GM23338 (cell line): ENCODE data around the gene MED16. TPM values are rescaled to one million over a fixed set of nuclear protein-coding genes. Genes with fewer than 3 reads are reported as not detected.

Source experiments
- ATAC-seq: fragments of 200-7000 bp; cut with Tn5 transposase; 3 replicates; pipeline ENCODE4 v1.9.1; 2020
- DNase-seq: peaks from one replicate; pipeline ENCODE4 v3.0.0-alpha.2; 2015; ENCODE audit warnings: low spot score
- H2AFZ ChIP-seq: fragments of 200-600 bp; sonication (generic); 2 replicates; pipeline ENCODE4 v1.8.0; 2016; ENCODE audit warnings: antibody characterized with exemption, mild to moderate bottlenecking, moderate library complexity
- H3F3A ChIP-seq: fragments of 200-600 bp; sonication (generic); replicated peaks from 2 replicates; pipeline ENCODE4 v1.8.0; 2017; ENCODE audit warnings: antibody characterized with exemption, mixed run types, low read depth
- H3K27ac ChIP-seq: fragments of 200-600 bp; sonication (generic); 2 replicates; pipeline ENCODE4 v1.6.1; 2016; ENCODE audit warnings: low read depth
- H3K27me3 ChIP-seq: fragments of 200-600 bp; sonication (generic); 2 replicates; pipeline ENCODE4 v1.8.0; 2016; ENCODE audit warnings: mild to moderate bottlenecking, mixed run types, moderate library complexity; ENCODE audit not compliant: insufficient read depth
- H3K36me3 ChIP-seq: fragments of 200-600 bp; sonication (generic); 2 replicates; pipeline ENCODE4 v1.8.0; 2016; ENCODE audit warnings: mild to moderate bottlenecking; ENCODE audit not compliant: insufficient read depth
- H3K4me1 ChIP-seq: fragments of 200-600 bp; sonication (generic); 2 replicates; pipeline ENCODE4 v1.8.0; 2016; ENCODE audit warnings: mild to moderate bottlenecking, moderate library complexity; ENCODE audit not compliant: insufficient read depth
- H3K4me2 ChIP-seq: fragments of 200-600 bp; sonication (generic); 2 replicates; pipeline ENCODE4 v1.7.1; 2017; ENCODE audit warnings: mixed run types
- H3K4me3 ChIP-seq: fragments of 200-600 bp; sonication (generic); 2 replicates; pipeline ENCODE4 v1.6.1; 2016; ENCODE audit warnings: mixed run types
- H3K79me2 ChIP-seq: fragments of 200-600 bp; sonication (generic); replicated peaks from 2 replicates; pipeline ENCODE4 v1.8.0; 2017; ENCODE audit warnings: mild to moderate bottlenecking; ENCODE audit not compliant: insufficient read depth
- H3K9me2 ChIP-seq: fragments of 200-600 bp; sonication (generic); 2 replicates; pipeline ENCODE4 v1.8.0; 2017; ENCODE audit not compliant: insufficient read depth
- H4K20me1 ChIP-seq: fragments of 200-600 bp; sonication (generic); replicated peaks from 2 replicates; pipeline ENCODE4 v1.8.0; 2017; ENCODE audit warnings: mild to moderate bottlenecking; ENCODE audit not compliant: insufficient read depth
- H3K27ac Mint-ChIP-seq: 2 replicates; pipeline ENCODE4 v1.8.0; 2020; ENCODE audit warnings: inconsistent platforms, mild to moderate bottlenecking, moderate library complexity, mixed read lengths
- H3K27me3 Mint-ChIP-seq: 3 replicates; pipeline ENCODE4 v1.8.0; 2022; ENCODE audit warnings: low read depth, mild to moderate bottlenecking, moderate library complexity, mixed read lengths, inconsistent platforms; ENCODE audit not compliant: insufficient read depth, poor library complexity
- H3K36me3 Mint-ChIP-seq: 3 replicates; pipeline ENCODE4 v1.8.0; 2021; ENCODE audit warnings: low read depth, mild to moderate bottlenecking, inconsistent platforms, moderate library complexity, mixed read lengths
- H3K4me1 Mint-ChIP-seq: 3 replicates; pipeline ENCODE4 v1.8.0; 2020; ENCODE audit warnings: mild to moderate bottlenecking, inconsistent platforms, mixed read lengths
- H3K4me3 Mint-ChIP-seq: 3 replicates; pipeline ENCODE4 v1.8.0; 2021; ENCODE audit warnings: moderate library complexity, mild to moderate bottlenecking, inconsistent platforms, mixed read lengths
- H3K9me3 Mint-ChIP-seq: 3 replicates; pipeline ENCODE4 v1.8.0; 2020; ENCODE audit warnings: moderate library complexity, mild to moderate bottlenecking, inconsistent platforms, mixed read lengths
- CREB1 ChIP-seq: fragments of 250-450 bp; sonication (Bioruptor Pico); IDR thresholded peaks from 2 replicates; pipeline ENCODE4 v1.5.0; 2020; ENCODE audit warnings: low read depth, mild to moderate bottlenecking, moderate library complexity
- EZH2 ChIP-seq: fragments of 200-600 bp; sonication (generic); IDR thresholded peaks from one replicate; pipeline ENCODE4 v1.8.0; 2017; ENCODE audit warnings: antibody characterized with exemption, mild to moderate bottlenecking, low read depth; ENCODE audit not compliant: unreplicated experiment
- EZH2phosphoT487 ChIP-seq: fragments of 200-600 bp; sonication (generic); IDR thresholded peaks from one replicate; pipeline ENCODE4 v1.8.1; 2018; ENCODE audit warnings: antibody characterized with exemption; ENCODE audit not compliant: unreplicated experiment
- JUNB ChIP-seq: IDR thresholded peaks from one replicate; pipeline ENCODE4 v1.6.1; 2016; ENCODE audit warnings: antibody characterized with exemption; ENCODE audit not compliant: unreplicated experiment
- NANOG ChIP-seq: IDR thresholded peaks from 2 replicates; pipeline ENCODE4 v1.6.1; 2016; ENCODE audit warnings: antibody characterized with exemption, borderline replicate concordance
- POLR2AphosphoS5 ChIP-seq: IDR thresholded peaks from 2 replicates; pipeline ENCODE4 v1.6.1; 2016; ENCODE audit warnings: antibody characterized with exemption, low read depth
- STAT1 ChIP-seq: IDR thresholded peaks from one replicate; pipeline ENCODE4 v1.6.1; 2016; ENCODE audit warnings: antibody characterized with exemption; ENCODE audit not compliant: unreplicated experiment
- ZNF114 ChIP-seq: fragments of 250-450 bp; sonication (Bioruptor Pico); IDR thresholded peaks from 2 replicates; pipeline ENCODE4 v1.5.0; 2020; ENCODE audit warnings: mild to moderate bottlenecking, moderate library complexity
- ZNF331 ChIP-seq: fragments of 250-450 bp; sonication (Bioruptor Pico); IDR thresholded peaks from 2 replicates; pipeline ENCODE4 v1.5.0; 2020; ENCODE audit warnings: low read depth, mild to moderate bottlenecking, moderate library complexity
- polyA plus RNA-seq: library from polyadenylated mRNA; unstranded; fragments of >200 nt; fragmentation: Nextera tagmentation; extraction: Ambion mirVana; gene quantifications from 2 replicates; pipeline ENCODE4 v1.2.1, GENCODE V29; 2016
- total RNA-seq: library from RNA; depleted of rRNA; stranded (reverse); fragments of >200 nt; shearing (Covaris generic); gene quantifications from 2 replicates; pipeline ENCODE4 v1.2.3, GENCODE V29; 2014
- TF ChIP-seq, protein P1 (sequence below): IDR thresholded peaks from one replicate; pipeline ENCODE4 v1.6.1; 2018; ENCODE audit warnings: antibody characterized with exemption; ENCODE audit not compliant: unreplicated experiment
- TF ChIP-seq, protein P2 (sequence below): fragments of 250-450 bp; sonication (Bioruptor Pico); IDR thresholded peaks from 2 replicates; pipeline ENCODE4 v1.5.0; 2020; ENCODE audit warnings: mild to moderate bottlenecking, moderate library complexity
- TF ChIP-seq, protein P3 (sequence below), 2 experiments: fragments of 200-600 bp in 1 of 2; sonication (generic) in 1 of 2; conservative IDR thresholded peaks; 2 replicates each; pipeline versions ENCODE4 v1.5.1 to v1.6.1; 2016 to 2017; ENCODE audit warnings: antibody characterized with exemption in 2 of 2, low read depth in 2 of 2, mild to moderate bottlenecking in 2 of 2, moderate library complexity in 1 of 2
- TF ChIP-seq, protein P4 (sequence below): IDR thresholded peaks from 2 replicates; pipeline ENCODE4 v1.6.1; 2016; ENCODE audit warnings: antibody characterized with exemption

MED16 gene
- total and polyA plus RNA-seq, 2 experiments from 2014 or later = 52.7 to 73.6 TPM

DNA sequence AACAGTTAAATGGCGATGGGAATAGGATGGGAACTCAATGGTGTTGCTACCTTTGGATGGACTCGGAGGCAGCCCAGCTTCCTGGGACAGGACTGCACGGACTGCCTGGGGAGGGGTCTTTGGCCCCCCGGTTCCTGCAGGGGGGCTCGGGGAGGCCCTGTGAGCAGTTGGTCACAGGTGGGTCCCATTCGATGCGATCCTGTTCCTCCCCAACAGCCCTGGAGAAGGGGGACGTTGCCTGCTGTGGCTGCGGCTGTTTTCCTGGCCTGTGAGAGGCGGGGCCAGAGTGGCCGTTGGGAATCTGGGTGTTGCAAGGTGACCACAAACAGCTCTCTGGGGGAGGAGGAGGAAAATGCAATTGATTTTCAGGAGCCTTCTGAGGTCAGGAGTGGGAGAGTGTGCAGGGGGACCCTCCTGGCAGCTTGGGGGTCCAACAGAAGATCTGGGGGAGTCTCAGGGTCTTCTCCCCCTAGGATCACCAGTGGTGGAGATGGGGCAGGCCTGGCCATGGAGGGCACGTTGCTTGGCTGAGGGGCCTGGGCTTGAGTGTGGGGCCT, 69.3 kb downstream of the MED16 start:
- H3K36me3 Mint-ChIP-seq = no peaks in the 10 kb centered on the region
- H3K27me3 Mint-ChIP-seq = peaks cover 10% of the 10 kb centered on the region
- Histone ChIP-seq H3K79me2 (peaks cover 17% of the 10 kb centered on the region), H3K27me3 (no peaks in the 10 kb centered on the region; the same call in 1 of the 2 replicates), H3K4me1 (peaks cover 9% of the 10 kb centered on the region; the same call in 1 of the 2 replicates), H2AFZ (no peak overlapping the region), H3K4me2 (peak overlapping the region; percentile 51; the same call in 1 of the 2 replicates), H3K36me3 (no peaks in the 10 kb centered on the region), H4K20me1 (peaks cover 4% of the 10 kb centered on the region), H3K9me2 (no peaks in the 10 kb centered on the region), H3K27ac (no peak overlapping the region), H3F3A (no peaks in the 10 kb centered on the region), H3K4me3 (no peak overlapping the region)
- H3K4me1 Mint-ChIP-seq = peaks cover 6% of the 10 kb centered on the region; the same call in 2 of the 3 replicates
- H3K27ac Mint-ChIP-seq = no peak overlapping the region
- ATAC-seq (peak; percentile 11; the same call in 2 of the 3 replicates), DNase-seq (no peak)
- H3K9me3 Mint-ChIP-seq = no peaks in the 10 kb centered on the region
- no peak for TF ChIP-seq ZNF114 (CRISPR knock-in tag)
- no peak for TF ChIP-seq JUNB
- TF ChIP-seq EZH2 = no peak
- TF ChIP-seq, protein P1, sequence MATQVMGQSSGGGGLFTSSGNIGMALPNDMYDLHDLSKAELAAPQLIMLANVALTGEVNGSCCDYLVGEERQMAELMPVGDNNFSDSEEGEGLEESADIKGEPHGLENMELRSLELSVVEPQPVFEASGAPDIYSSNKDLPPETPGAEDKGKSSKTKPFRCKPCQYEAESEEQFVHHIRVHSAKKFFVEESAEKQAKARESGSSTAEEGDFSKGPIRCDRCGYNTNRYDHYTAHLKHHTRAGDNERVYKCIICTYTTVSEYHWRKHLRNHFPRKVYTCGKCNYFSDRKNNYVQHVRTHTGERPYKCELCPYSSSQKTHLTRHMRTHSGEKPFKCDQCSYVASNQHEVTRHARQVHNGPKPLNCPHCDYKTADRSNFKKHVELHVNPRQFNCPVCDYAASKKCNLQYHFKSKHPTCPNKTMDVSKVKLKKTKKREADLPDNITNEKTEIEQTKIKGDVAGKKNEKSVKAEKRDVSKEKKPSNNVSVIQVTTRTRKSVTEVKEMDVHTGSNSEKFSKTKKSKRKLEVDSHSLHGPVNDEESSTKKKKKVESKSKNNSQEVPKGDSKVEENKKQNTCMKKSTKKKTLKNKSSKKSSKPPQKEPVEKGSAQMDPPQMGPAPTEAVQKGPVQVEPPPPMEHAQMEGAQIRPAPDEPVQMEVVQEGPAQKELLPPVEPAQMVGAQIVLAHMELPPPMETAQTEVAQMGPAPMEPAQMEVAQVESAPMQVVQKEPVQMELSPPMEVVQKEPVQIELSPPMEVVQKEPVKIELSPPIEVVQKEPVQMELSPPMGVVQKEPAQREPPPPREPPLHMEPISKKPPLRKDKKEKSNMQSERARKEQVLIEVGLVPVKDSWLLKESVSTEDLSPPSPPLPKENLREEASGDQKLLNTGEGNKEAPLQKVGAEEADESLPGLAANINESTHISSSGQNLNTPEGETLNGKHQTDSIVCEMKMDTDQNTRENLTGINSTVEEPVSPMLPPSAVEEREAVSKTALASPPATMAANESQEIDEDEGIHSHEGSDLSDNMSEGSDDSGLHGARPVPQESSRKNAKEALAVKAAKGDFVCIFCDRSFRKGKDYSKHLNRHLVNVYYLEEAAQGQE = no peak
- TF ChIP-seq, protein P2, sequence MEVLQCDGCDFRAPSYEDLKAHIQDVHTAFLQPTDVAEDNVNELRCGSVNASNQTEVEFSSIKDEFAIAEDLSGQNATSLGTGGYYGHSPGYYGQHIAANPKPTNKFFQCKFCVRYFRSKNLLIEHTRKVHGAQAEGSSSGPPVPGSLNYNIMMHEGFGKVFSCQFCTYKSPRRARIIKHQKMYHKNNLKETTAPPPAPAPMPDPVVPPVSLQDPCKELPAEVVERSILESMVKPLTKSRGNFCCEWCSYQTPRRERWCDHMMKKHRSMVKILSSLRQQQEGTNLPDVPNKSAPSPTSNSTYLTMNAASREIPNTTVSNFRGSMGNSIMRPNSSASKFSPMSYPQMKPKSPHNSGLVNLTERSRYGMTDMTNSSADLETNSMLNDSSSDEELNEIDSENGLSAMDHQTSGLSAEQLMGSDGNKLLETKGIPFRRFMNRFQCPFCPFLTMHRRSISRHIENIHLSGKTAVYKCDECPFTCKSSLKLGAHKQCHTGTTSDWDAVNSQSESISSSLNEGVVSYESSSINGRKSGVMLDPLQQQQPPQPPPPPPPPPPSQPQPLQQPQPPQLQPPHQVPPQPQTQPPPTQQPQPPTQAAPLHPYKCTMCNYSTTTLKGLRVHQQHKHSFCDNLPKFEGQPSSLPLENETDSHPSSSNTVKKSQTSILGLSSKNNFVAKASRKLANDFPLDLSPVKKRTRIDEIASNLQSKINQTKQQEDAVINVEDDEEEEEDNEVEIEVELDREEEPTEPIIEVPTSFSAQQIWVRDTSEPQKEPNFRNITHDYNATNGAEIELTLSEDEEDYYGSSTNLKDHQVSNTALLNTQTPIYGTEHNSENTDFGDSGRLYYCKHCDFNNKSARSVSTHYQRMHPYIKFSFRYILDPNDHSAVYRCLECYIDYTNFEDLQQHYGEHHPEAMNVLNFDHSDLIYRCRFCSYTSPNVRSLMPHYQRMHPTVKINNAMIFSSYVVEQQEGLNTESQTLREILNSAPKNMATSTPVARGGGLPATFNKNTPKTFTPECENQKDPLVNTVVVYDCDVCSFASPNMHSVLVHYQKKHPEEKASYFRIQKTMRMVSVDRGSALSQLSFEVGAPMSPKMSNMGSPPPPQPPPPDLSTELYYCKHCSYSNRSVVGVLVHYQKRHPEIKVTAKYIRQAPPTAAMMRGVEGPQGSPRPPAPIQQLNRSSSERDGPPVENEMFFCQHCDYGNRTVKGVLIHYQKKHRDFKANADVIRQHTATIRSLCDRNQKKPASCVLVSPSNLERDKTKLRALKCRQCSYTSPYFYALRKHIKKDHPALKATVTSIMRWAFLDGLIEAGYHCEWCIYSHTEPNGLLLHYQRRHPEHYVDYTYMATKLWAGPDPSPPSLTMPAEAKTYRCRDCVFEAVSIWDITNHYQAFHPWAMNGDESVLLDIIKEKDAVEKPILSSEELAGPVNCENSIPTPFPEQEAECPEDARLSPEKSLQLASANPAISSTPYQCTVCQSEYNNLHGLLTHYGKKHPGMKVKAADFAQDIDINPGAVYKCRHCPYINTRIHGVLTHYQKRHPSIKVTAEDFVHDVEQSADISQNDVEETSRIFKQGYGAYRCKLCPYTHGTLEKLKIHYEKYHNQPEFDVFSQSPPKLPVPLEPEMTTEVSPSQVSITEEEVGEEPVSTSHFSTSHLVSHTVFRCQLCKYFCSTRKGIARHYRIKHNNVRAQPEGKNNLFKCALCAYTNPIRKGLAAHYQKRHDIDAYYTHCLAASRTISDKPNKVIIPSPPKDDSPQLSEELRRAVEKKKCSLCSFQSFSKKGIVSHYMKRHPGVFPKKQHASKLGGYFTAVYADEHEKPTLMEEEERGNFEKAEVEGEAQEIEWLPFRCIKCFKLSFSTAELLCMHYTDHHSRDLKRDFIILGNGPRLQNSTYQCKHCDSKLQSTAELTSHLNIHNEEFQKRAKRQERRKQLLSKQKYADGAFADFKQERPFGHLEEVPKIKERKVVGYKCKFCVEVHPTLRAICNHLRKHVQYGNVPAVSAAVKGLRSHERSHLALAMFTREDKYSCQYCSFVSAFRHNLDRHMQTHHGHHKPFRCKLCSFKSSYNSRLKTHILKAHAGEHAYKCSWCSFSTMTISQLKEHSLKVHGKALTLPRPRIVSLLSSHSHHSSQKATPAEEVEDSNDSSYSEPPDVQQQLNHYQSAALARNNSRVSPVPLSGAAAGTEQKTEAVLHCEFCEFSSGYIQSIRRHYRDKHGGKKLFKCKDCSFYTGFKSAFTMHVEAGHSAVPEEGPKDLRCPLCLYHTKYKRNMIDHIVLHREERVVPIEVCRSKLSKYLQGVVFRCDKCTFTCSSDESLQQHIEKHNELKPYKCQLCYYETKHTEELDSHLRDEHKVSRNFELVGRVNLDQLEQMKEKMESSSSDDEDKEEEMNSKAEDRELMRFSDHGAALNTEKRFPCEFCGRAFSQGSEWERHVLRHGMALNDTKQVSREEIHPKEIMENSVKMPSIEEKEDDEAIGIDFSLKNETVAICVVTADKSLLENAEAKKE (CRISPR knock-in tag) = no peak
- TF ChIP-seq CREB1 (CRISPR knock-in tag) = no peak
- no peak for TF ChIP-seq NANOG
- TF ChIP-seq POLR2AphosphoS5 = no peak
- TF ChIP-seq STAT1 = no peak
- TF ChIP-seq, protein P3, sequence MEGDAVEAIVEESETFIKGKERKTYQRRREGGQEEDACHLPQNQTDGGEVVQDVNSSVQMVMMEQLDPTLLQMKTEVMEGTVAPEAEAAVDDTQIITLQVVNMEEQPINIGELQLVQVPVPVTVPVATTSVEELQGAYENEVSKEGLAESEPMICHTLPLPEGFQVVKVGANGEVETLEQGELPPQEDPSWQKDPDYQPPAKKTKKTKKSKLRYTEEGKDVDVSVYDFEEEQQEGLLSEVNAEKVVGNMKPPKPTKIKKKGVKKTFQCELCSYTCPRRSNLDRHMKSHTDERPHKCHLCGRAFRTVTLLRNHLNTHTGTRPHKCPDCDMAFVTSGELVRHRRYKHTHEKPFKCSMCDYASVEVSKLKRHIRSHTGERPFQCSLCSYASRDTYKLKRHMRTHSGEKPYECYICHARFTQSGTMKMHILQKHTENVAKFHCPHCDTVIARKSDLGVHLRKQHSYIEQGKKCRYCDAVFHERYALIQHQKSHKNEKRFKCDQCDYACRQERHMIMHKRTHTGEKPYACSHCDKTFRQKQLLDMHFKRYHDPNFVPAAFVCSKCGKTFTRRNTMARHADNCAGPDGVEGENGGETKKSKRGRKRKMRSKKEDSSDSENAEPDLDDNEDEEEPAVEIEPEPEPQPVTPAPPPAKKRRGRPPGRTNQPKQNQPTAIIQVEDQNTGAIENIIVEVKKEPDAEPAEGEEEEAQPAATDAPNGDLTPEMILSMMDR (conservative IDR thresholded peaks at IDR 0.05; ENCODE audit: low read depth in 2 of 2) = no peak
- no peak for TF ChIP-seq ZNF331
- TF ChIP-seq EZH2phosphoT487 = no peak
- TF ChIP-seq, protein P4, sequence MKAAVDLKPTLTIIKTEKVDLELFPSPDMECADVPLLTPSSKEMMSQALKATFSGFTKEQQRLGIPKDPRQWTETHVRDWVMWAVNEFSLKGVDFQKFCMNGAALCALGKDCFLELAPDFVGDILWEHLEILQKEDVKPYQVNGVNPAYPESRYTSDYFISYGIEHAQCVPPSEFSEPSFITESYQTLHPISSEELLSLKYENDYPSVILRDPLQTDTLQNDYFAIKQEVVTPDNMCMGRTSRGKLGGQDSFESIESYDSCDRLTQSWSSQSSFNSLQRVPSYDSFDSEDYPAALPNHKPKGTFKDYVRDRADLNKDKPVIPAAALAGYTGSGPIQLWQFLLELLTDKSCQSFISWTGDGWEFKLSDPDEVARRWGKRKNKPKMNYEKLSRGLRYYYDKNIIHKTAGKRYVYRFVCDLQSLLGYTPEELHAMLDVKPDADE = no peak
- peak overlapping the region; percentile 32; the same call in 2 of the 3 replicates for H3K4me3 Mint-ChIP-seq
